SK-N-MC (cell line): ENCODE data around the gene CACNA2D2.

Source experiments
- EZH2 ChIP-seq: fragments of 200-600 bp; sonication (generic); IDR thresholded peaks from one replicate; pipeline ENCODE4 v1.6.1; 2017; ENCODE audit warnings: antibody characterized with exemption
- POLR2AphosphoS5 ChIP-seq: IDR thresholded peaks from 2 replicates; pipeline ENCODE4 v1.6.1; 2012; ENCODE audit warnings: mild to moderate bottlenecking, low read depth, low read length, borderline replicate concordance

DNA sequence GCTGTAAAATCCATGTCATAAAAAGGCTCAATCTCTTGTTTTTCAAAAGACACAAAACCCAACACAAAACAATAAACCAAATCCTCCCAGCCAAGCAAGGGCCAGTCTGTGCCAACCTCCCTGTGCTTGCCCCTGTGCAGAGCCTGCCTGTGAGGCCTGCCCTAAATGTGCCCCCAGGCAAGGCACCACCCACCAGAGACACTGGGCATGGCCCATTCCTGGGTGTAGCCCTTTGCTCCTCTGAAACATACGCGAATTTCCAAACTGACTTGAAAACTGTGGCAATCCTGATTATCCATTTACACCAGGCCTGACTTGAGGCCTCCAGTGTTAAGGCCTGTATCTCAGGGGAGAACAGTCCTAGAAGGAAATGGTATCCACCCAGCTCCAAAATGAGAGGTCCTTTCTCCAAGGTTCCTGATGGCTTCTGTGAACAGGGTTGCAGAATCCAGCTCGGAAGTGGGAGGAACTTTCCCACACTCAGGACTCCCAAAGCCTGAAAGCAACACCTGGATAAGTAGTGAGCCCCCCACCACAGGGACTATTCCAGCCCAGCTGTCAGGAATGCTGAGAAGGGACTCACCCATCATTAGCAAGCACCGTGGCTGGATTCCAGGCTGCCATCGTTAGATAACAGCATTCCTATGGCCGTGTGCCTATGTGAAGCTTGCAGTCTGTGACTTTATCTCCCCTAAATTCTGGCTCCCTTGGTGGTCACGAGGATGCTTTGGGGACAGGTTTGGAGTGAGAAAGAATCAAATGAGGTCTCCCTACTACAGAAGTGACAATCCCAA lies 61.8 kb downstream of the CACNA2D2 start:
- no peak for TF ChIP-seq EZH2
- TF ChIP-seq POLR2AphosphoS5: no peak
